Vagina (tissue), 2 donors: ENCODE results near the gene KIF3C. TPM values are rescaled to one million over a fixed set of nuclear protein-coding genes. Genes with fewer than 3 reads are reported as not detected.

Experiments
- DNase-seq, 2 donors: peaks; one replicate each; pipeline ENCODE4 v3.0.0-alpha.2; 2017; ENCODE audit errors: extremely low spot score in 2 of 2
- H3K27ac ChIP-seq: fragments of 200-600 bp; sonication (generic); one replicate; pipeline ENCODE4 v1.5.1; 2019
- H3K27me3 ChIP-seq: fragments of 200-600 bp; sonication (generic); one replicate; pipeline ENCODE4 v1.5.1; 2019
- H3K36me3 ChIP-seq, 2 donors: fragments of 200-600 bp; sonication (generic); one replicate each; pipeline ENCODE4 v1.5.1; 2017 to 2019
- H3K4me1 ChIP-seq: fragments of 200-600 bp; sonication (generic); one replicate; pipeline ENCODE4 v1.5.1; 2019
- H3K4me3 ChIP-seq, 2 donors: fragments of 200-600 bp; sonication (generic); 1 replicate in 1 of 2; 2 replicates in 1 of 2; pipeline ENCODE4 v1.5.1; 2016 to 2019
- H3K9me3 ChIP-seq: fragments of 200-600 bp; sonication (generic); one replicate; pipeline ENCODE4 v1.5.1; 2019
- CTCF ChIP-seq, 3 experiments: fragments of 450-650 bp in 2 of 3; fragments of 200-600 bp in 1 of 3; sonication (generic) in 1 of 3; IDR thresholded peaks; one replicate each; pipeline ENCODE4 v1.5.1; 2017 to 2019; ENCODE audit warnings: antibody characterized with exemption in 3 of 3, mild to moderate bottlenecking in 2 of 3, moderate library complexity in 2 of 3
- POLR2A ChIP-seq, 2 donors: fragments of 450-650 bp; IDR thresholded peaks; one replicate each; pipeline ENCODE4 v1.6.1; 2017; ENCODE audit warnings: antibody characterized with exemption in 2 of 2, mild to moderate bottlenecking in 2 of 2, moderate library complexity in 2 of 2
- POLR2AphosphoS5 ChIP-seq, 2 donors: sonication (generic); formaldehyde crosslinking; IDR thresholded peaks; one replicate each; pipeline ENCODE4 v1.9.0; 2017; ENCODE audit warnings: antibody characterized with exemption in 2 of 2, mild to moderate bottlenecking in 2 of 2, low read depth in 1 of 2; ENCODE audit not compliant: insufficient read depth in 1 of 2
- intact Hi-C: fragments of 100-400 bp; cut with DNase I; formaldehyde crosslinking; loops from one replicate; pipeline ENCODE4 v1.15.1; 2023
- total RNA-seq: library from RNA; depleted of rRNA; stranded (reverse); fragments of >200 nt; gene quantifications from one replicate; pipeline ENCODE4 v1.2.3, GENCODE V29; 2016

Gene KIF3C
- total RNA-seq, 1 donor from 2014 or later = 9.3 TPM

DNA sequence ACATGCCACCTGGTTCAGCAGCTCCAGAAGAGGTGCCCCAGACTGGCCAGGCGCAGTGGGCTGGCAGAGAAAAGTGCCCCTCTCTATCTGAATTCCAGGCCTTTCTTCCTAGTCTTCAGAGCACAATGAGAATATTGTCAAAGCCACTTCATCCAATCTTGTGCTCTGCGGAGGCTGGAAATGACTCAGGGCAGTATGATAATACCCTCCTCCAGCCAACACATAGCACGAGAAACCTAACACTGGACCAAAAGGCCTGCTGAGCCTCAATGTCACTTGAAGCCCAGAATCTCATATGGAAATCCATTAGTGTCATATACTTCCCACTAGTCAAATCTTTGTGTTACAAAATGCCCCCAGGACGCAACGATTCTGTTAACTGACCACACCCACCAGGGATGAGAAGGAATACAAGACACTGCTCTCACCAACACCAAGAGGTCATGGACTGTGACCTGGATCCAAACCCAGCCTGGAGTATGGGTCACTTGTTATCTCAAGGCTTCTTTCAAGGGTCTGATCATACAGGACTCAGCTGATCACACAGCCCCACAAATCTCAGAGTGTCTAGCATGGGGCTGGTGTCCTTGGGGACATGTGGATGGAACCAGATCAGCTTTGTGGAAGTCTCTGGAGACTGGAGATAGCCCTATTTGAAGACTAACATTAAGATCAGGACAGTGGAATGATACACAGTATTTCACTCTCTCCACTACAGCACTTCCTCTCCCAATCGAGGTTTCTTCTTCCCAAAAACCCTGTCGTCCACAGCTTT is 10.1 kb downstream of the KIF3C start:
- H3K36me3 ChIP-seq = no peaks in the 10 kb centered on the region
- peaks cover 3% of the 10 kb centered on the region for H3K4me1 ChIP-seq
- H3K27ac ChIP-seq = no peak overlapping the region
- DNase-seq = no peak
- no peaks in the 10 kb centered on the region for H3K9me3 ChIP-seq
- no peak overlapping the region for H3K4me3 ChIP-seq
- TF ChIP-seq POLR2AphosphoS5 (IDR thresholded peaks at IDR 0.05; ENCODE audit: insufficient read depth in 1 of 2, low read depth in 1 of 2) = no peak
- no peak for TF ChIP-seq CTCF (IDR thresholded peaks at IDR 0.05)
- TF ChIP-seq POLR2A (IDR thresholded peaks at IDR 0.05) = no peak
- intact Hi-C loops = no loop called here
- no peaks in the 10 kb centered on the region for H3K27me3 ChIP-seq

DNA sequence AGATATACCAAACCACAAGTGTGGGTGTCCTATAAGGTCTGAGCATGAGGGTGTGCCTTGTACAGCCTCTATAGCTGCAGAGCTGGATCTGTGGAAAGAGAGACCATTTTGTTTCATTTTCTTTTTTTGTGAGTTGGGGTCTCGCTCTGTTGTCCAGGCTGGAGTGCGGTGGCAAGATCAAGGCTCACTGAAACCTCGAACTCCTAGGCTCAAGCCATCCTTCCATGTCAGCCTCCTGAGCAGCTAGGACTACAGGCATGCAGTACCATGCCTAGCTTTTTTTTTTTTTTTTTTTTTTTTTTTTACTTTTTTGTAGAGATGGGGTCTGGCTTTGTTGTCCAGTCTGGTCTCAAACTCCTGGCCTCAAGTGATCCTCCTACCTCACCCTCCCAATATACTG is 10.7 kb downstream of the KIF3C start:
- intact Hi-C loops = no loop called here

DNA sequence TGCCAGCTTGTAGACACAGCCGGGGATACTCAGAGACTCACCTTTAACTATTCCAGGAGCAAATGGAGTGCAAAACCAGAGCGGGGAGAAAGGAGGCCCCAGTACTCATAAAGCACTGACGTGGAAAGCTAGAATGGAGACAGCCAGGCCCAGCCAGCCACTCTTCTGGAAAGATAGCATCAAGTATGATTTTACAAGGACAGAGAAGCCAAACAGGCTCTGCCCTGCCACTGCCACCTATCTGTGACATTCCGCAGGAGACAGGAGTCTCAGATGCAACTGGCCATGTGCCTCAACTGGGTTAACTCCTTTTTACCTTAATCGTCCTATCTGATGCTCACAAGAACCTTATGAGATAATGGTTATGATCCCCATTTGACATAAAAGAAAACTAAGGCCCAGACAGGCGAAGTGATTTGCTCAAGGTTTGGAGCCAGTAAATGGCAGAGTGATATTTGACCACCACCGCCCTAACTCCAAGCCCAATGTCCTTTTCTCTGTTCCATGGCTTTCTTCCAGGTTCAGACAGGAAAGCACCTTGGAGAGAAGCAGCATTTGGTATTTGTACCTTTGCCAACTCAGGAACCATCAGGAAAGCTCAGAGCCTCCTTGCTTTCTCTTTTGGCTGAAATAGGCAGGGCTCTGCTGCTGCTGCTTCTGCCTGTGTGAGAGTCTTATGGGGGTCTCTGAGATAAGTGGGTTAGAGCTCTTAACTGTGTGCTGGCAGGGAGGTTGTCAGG is 15.6 kb downstream of the KIF3C start:
- intact Hi-C loops = no loop called here
- TF ChIP-seq CTCF (IDR thresholded peaks at IDR 0.05) = no peak
- no peak for TF ChIP-seq POLR2AphosphoS5 (IDR thresholded peaks at IDR 0.05; ENCODE audit: insufficient read depth in 1 of 2, low read depth in 1 of 2)
- TF ChIP-seq POLR2A (IDR thresholded peaks at IDR 0.05) = no peak
- H3K36me3 ChIP-seq = no peaks in the 10 kb centered on the region
- H3K27me3 ChIP-seq = no peaks in the 10 kb centered on the region
- DNase-seq = no peak
- H3K9me3 ChIP-seq = no peaks in the 10 kb centered on the region
- H3K4me3 ChIP-seq = no peak overlapping the region
- H3K4me1 ChIP-seq = no peaks in the 10 kb centered on the region
- H3K27ac ChIP-seq = no peak overlapping the region

More for the DNA sequence above, 10.7 kb downstream of the KIF3C start:
- Histone ChIP-seq H3K27ac (no peak overlapping the region), H3K4me1 (no peaks in the 10 kb centered on the region), H3K4me3 (no peak overlapping the region), H3K9me3 (no peaks in the 10 kb centered on the region), H3K27me3 (no peaks in the 10 kb centered on the region), H3K36me3 (no peaks in the 10 kb centered on the region)
- TF ChIP-seq CTCF (IDR thresholded peaks at IDR 0.05) (no peak), POLR2AphosphoS5 (IDR thresholded peaks at IDR 0.05; ENCODE audit: insufficient read depth in 1 of 2, low read depth in 1 of 2) (no peak), POLR2A (IDR thresholded peaks at IDR 0.05) (no peak)
- DNase-seq = no peak

DNA sequence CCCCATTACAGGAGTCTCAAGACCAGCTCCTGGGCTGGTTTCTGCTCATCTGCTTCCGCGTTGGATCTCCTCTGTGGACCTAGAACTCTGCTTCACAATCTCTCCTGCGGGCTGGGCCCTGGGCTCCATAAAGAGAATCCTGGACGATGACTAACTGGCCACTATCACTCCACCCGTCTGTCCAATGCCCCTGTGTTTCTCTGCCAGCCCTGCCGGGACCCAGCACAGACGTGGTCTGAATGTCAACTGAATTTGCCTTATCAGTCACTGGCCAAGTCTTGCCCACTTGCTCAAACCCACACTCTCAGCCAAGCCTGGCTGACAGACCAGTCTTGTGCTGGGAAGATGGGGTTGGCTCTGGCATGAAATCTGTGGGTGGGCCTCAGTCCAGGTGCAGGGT is 17.4 kb downstream of the KIF3C start:
- intact Hi-C loops = no loop called here
- no peak for DNase-seq
- Histone ChIP-seq H3K27ac (no peak overlapping the region), H3K4me1 (no peaks in the 10 kb centered on the region), H3K27me3 (no peaks in the 10 kb centered on the region), H3K4me3 (no peak overlapping the region), H3K36me3 (no peaks in the 10 kb centered on the region), H3K9me3 (no peaks in the 10 kb centered on the region)
- no peak for TF ChIP-seq CTCF (IDR thresholded peaks at IDR 0.05)
- TF ChIP-seq POLR2AphosphoS5 (IDR thresholded peaks at IDR 0.05; ENCODE audit: insufficient read depth in 1 of 2, low read depth in 1 of 2) = no peak
- TF ChIP-seq POLR2A (IDR thresholded peaks at IDR 0.05) = no peak

GRCh38 chr2:25960920-25961319 is 21.4 kb downstream of the KIF3C start:
- no peak for TF ChIP-seq CTCF (IDR thresholded peaks at IDR 0.05)
- TF ChIP-seq POLR2AphosphoS5 (IDR thresholded peaks at IDR 0.05; ENCODE audit: insufficient read depth in 1 of 2, low read depth in 1 of 2) = peak in 1 of 2 donors; percentile 86

More at GRCh38 chr2:25960920-25961319, 21.4 kb downstream of the KIF3C start:
- DNase-seq = no peak
- H3K27ac ChIP-seq = no peak overlapping the region
- no peaks in the 10 kb centered on the region for H3K36me3 ChIP-seq
- no peak overlapping the region for H3K4me3 ChIP-seq
- intact Hi-C loops = no loop called here
- H3K9me3 ChIP-seq = no peaks in the 10 kb centered on the region
- H3K27me3 ChIP-seq = no peaks in the 10 kb centered on the region
- H3K4me1 ChIP-seq = no peaks in the 10 kb centered on the region
